Measurements from ENCODE around the gene NT5E.

The NT5E gene

DNA sequence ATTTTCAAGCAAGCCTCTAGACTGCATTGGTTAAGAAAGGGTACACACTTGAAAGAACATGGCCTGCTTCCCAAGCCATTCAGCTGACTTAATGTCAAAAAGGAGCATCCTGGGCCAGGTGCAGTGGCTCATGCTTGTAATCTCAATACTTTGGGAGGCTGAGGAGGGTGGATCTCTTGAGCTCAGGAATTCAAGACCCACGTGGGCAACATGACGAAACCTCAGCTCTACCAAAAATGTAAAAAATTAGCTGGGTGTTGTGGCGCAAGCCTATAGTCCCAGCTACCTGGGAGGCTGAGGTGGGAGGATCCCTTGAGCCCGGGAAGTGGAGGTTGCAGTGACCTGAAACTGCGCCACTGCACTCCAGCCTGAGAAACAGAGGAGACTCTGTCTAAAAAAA lies 26.9 kb upstream of the NT5E start:
- no peak for FAIRE-seq

DNA sequence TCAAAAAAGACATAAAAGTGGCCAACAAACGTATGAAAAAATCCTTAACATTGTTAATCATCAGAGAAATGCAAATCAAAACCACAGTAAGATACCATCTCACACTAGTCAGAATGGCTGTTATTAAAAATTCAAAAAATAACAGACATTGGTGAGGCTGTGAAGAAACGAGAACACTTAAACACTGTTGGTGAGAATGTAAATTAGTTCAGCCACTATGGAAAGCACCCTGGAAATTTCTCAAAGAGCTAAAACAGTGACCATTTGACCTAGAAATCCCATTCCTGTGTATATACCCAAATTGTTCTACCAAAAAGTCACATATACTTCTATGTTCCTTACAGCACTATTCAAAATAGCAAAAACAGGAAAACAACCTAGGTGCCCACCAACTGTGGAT lies 24.9 kb upstream of the NT5E start:
- no peak for FAIRE-seq

DNA sequence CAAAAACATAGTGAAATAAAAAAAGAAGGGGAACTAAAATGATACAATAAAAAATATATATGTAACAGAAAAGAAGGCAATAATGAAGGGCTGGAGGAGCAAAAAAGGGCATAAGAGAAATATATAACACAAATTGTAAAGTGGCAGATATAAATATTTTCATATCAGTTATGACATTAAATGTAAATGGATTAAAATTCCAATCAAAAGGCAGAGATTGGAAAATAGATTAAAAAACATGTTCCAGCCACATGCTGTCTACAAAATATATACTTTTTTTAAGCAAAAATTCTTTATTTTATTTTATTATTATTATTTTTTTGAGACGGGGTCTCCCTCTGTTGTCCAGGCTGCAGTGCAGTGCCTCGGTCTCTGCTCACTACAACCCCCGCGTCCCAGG lies 23.9 kb upstream of the NT5E start:
- no peak for FAIRE-seq

DNA sequence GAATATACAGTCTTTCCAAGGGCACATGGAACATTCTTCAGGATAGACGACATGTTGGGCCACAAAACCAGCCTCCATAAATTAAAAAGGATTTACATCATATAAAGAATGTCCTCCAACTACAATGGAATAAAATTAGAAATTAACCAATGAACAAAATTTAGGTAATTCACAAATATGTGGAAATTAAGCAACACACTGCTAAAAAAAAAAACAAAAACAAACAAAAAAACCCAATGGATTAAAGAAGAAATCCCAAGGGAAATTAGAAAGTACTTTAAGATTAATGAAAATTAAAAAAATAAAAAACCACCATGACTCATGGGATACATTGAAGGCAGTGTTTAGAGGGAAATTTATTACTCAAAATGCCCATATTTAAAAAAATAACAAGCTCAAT lies 21.4 kb upstream of the NT5E start:
- peak; percentile 83 for FAIRE-seq

DNA sequence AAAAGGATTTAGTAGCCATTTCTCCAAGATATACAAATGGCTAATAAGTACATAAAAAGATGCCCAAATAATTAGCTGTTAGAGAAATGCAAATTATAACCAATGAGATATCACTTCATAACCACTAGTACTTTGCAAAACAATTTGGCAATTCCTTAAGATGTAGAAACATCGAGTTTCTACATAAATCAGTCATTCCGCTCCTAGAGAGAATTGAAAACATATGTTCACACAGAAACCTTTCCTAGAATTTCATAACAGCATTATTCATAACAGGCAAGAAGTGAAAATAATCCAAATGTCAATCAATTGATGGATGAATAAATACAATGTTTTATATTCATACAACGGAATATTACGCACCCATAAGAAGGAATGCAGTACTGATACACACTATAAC lies 20.5 kb upstream of the NT5E start:
- no peak for FAIRE-seq

DNA sequence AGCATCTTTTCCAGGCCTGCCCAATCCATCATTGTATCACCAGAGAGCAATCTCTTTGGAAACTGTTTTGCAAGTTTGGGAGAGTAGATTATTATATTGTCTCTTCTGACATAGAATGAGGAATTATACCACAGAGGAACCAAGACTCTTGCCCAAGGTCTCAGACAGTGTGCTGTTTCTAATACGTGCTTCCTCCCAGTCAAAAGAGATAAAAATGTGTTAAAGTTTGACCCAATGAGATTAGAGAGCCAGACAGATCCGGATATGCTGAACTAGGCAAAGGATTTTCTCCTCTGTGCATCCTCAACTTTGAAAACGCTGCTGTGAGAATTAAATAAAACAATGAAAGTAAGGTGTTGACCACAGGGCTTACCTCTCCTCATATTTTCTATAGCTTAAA lies 18.6 kb upstream of the NT5E start:
- FAIRE-seq, result no peak

DNA sequence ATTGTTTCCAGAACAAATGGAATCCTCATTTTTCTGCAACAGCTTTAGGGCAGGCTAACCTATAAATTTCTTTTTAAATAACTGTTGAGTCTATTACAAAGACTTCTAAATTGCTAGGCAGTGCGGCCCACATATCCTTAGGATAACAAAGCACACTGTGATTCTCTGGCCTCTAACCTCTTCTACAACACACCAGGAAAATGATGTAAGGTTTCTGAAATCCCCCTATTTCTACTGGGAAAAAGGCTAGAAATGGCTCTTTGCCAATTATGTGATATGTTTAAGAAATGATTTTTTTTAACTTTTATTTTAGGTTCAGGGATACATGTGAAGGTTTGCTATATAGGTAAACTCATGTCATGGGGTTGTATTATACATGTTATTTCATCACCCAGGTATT lies 17.3 kb upstream of the NT5E start:
- no peak for FAIRE-seq

DNA sequence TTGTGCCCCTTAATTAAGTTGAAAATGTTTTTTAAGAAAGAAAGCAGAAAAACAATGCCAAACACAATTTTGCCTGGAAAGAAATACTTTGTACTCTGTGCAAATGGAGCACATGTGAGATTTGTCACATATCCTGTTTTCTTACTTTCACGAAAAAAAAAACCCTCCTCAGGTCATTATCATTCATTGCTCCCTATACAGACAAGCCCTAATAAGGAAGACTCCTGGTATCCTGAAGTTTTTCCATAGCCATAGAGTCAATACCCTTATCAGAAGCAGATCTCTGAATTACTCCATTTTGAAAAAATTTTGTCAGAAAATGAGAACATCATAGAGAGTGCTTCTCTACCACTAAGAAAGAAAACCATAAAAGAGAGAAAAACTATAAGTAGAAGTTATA lies 14.0 kb upstream of the NT5E start:
- no peak for FAIRE-seq

DNA sequence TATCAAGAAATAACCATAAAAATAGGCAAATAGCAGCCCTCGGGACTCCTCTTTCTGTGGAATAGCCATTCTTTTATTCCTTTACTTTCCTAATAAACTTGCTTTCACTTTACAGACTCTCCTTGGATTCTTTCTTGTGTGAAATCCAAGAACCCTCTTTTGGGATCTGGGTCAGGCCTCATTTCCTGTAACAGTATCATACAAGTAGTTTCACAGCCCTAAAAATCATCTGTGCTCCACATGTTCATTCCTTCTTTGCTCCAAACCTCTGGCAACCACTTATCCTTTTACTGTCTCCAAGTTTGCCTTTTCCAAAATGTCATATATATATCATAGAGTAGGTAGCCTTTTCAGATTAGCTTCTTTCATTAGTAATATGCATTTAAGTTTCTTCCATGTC lies 13.5 kb upstream of the NT5E start:
- peak; percentile 95 for FAIRE-seq

DNA sequence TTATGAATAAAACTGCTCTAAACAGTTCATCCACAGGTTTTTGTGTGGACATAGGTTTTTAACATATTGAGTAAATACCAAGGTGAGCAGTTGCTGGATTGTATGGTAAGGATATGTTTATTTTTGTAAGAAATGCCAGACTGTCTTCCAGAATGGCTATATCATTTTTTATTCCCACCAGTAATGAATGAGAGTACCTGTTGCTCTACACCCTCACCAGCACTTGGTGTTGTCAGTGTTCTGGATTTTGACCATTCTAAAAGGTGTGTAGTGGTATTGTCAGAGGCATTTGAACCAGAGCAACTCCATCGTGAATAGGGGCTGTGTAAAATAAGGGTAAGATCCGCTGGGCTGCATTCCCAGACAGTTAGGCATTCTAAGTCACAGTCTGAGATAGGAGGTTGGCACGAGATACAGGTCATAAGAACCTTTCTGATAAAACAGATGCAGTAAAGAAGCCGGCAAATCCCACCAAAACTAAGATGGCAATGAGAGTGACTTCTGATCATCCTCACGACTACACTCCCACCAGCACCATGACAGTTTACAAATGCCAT lies 12.9 kb upstream of the NT5E start:
- no peak for FAIRE-seq

DNA sequence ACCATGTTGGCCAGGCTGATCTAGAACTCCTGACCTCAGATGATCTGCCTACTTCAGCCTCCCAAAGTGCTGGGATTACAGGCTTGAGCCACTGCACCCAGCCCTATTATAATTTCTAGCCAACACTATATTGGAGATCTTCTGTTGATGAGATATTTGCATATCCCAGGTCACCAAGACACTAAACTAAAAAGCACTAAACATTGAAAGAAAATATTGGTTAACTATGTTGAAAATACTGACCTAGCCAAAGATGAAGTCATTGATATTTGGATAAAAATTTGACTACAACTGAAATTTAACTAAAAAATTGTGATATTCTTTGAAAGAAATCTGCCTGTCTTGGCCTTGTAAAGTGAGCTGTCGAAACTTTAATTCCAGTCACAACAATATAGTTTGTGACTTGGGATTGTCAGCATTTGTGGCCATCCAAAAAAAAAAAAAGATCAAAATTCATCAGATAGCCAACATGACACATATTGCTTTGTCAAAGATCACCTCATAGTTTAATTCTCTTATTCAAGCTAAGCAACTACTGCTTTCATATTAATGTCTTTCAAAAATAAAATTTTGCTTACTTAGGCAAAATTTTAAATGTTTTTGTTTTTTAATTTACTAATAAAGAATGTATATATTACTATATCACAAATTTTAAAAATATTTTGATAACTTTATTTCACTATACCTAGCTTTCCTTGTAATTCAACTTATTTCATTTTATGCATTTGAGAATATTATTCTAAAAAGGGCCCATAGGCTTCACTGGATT lies 6.3 kb upstream of the NT5E start:
- peak; percentile 74 for FAIRE-seq

DNA sequence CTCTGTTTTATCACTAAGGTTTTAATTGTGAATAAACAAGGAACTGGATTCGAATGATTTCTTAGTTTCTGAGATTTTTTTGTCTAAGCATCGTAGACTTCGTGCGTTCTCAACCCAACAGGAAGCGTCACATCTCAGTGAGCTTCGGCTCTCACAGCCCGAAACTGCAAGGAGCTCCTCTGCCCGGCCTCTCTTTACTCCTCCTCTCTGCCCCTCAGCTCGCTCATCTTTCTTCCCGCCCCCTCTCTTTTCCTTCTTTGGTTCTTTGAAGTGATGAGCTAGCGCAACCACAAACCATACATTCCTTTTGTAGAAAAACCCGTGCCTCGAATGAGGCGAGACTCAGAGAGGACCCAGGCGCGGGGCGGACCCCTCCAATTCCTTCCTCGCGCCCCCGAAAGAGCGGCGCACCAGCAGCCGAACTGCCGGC lies 480 bp upstream of the NT5E start:
- no peak for FAIRE-seq

DNA sequence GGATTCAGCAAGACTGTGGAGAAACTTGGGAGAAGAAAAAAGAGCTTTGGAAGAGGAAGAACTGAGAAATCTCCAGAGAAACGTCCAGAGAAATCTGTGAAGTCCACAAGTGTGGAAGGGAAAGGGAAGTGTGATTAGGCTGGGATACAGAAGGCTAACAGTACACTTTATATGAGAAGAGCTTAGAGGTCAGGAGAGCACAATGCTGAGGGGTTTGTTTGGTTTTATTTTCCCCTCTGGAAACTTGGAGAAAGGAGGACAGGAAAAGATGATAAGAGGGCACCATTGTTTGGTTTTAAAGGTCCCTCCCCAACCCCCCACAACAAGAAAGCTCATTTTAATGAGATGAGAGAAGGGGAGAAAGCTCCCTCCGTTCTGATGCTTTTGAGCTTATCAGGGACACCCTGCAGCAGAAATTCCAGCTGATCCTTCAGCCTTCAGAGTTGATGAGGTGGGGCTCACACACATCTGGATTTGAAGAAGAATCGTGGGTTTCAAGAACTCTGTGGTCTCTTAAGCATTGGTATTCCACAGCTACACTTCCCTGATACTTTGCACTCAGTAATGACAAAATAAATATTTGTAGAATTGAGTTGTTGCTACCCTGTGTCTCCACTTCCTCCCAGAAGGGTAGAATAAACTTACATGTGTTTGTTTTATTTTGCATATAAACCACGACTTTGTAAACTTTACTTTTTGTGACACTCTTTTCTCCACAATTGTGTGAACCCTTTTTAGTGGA lies 1.9 kb downstream of the NT5E start:
- no peak for FAIRE-seq

DNA sequence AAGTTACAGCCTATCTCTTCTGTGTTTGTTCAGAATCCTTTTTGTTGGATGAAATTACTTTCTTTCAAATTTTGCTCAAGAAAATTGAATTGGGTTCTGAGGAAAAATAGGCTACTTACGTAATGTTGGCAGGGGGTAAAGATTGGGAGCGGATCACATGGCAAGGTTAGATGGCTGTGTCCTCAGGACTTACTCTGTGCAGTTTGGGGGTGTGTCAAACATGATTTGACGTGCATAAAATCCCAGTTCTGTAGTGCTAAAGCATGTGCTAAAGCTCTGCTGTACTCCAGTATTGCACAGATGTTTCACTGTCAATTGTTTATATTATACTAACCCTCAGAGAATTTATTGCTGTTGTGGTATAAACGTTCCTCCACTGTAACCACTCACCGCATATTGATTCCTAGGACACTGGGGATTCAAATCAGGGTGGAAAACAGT lies 2.6 kb downstream of the NT5E start:
- FAIRE-seq, result no peak

DNA sequence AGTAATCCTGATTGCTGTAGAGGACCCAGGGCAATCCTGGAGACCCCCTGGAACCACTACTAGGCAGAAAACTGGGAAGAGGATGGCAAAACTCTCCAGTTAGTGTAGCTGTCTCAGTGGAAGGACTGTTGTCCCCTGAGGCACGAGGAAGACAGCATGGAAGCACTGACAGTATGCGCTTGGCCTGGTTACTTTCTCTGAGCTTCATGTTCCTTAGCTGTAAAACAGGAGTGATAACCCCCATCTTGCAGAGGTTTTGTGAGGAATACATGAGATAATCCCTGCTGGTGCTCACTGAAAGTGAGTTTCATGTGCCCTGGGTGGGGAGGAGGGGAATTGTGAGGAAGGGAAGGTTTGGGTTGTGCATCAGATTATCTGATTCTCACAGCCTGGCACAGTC lies 3.2 kb downstream of the NT5E start:
- no peak for FAIRE-seq

DNA sequence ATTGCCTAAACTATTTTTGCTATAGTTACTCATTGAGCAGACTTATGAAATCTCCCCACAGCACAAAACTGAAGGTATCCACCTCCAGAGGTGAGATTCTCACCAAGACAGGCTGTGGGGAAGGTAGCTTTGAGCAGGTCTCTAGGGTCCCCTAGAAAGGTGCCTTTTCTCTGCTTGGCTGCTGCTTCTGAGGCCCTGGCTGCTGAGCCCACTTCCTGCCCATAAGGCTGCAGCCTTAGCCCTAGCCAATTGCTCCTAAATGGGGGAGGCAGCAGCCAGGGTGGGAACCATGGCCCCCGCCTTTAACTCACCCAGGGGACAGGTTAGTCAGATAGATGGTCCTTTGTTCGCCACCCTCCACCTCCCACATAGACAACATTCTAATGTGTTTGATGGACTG lies 3.6 kb downstream of the NT5E start:
- FAIRE-seq, result no peak

DNA sequence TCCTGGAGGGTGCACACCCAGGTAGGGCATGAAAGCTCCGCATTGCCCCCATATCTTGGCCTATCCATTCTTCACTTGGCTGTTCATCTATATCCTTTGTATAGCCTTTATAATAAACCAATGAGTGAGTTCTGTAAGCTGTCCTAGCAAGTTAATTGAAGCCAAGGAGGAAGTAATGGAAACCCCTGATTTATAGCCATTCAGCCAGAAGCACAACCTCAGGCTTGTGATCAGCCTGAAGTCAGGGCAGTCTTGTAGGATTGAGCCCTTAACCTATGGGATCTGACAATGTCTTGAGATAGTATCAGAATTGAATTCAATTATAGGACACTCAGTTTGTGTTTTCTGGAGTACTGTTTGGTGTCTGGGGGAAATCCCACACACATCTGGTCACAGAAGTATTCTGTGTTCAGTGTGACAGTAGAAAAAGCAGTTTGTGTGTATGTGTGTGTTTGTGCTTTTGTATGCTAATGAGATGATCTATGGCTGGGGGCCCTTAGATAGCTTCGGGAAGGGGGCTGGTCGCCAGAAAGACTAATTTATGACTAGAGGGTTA lies 5.7 kb downstream of the NT5E start:
- FAIRE-seq, result no peak

DNA sequence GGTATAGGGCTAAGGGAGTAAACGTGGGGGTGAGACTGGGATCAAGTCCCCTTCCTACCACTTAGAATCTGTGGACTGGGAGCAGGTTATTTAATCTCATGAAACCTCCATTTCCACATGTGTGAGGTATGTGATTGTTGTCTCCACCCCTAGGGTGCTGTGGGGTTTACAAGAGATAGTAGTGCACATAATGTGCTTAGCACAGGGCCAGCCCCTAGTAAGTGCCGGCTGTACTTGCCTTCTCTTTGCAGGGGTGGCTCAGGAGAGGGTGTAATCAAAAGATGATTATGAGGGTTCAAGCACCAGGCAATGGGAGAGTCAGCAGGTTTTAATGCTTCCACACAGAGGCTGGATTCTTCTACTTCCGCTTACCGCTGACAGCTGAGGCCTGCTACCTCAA lies 6.9 kb downstream of the NT5E start:
- FAIRE-seq, result no peak

DNA sequence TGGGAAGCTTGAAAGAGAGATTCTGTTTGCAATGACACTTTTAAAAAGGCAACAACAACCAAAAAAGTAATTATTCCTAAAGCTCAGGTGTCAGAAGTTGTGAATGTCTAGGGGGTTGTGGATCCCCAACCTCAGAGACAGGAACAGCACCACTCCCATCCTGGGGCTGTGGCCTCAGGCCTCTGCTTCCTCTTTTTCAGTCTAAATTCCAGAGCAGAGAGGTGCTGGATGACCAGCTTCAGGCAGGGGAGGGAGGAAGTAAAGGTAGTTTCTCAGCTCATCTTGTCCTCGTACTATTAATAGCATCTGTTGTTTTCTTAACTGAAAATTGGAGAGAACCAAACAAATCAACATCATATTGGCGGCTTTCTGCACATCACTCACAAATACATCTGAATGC lies 8.3 kb downstream of the NT5E start:
- FAIRE-seq, result no peak

DNA sequence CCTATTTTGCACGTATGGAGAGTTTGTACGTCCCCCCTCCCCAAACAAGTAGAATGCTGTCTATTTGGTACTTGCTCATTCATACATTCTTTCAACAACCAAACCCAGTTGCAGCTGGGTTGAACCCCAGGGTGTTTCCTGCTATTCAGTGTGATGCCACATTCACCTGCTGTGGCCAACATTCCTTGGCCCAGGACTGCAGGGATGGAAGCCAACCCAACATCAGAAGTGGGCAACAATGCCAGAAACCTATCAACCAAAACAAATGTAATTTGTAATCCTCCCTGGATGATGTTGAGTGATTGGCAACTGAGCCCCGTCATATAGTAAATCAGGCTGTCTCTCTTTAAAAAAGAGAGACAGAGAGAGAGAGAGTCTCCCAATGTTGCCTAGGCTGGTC lies 8.9 kb downstream of the NT5E start:
- FAIRE-seq, result no peak

DNA sequence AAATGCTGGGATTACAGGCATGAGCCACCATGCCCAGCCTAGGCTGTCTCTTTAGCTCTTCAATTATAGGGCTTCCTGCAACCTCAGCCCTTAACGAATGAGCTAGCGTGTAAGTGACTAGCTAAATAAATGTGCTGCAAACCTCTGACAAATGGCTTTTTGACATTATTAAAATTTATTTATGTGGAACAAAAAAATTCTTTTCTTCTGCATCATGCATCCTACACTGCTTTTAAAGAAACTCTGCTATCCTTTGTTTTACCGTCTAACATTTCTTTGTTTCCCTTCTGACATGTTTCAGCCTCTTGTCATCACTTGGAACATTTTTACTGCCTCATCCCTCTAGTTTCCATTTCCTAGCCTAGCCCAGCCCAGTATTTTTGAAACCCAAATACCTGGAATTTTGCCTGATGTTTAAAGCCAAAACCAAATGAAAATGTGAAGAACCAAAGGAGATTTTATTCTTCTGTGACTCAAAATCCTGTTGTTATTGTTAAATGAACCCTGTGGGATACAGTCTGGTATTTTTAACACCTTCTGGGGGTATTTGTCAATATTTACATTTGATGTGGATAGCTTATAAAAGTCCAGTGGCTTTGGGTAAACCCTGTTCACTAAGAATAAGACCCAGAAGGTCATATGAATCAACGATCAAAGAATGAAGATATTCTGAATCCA lies 9.5 kb downstream of the NT5E start:
- FAIRE-seq, result peak; percentile 50

DNA sequence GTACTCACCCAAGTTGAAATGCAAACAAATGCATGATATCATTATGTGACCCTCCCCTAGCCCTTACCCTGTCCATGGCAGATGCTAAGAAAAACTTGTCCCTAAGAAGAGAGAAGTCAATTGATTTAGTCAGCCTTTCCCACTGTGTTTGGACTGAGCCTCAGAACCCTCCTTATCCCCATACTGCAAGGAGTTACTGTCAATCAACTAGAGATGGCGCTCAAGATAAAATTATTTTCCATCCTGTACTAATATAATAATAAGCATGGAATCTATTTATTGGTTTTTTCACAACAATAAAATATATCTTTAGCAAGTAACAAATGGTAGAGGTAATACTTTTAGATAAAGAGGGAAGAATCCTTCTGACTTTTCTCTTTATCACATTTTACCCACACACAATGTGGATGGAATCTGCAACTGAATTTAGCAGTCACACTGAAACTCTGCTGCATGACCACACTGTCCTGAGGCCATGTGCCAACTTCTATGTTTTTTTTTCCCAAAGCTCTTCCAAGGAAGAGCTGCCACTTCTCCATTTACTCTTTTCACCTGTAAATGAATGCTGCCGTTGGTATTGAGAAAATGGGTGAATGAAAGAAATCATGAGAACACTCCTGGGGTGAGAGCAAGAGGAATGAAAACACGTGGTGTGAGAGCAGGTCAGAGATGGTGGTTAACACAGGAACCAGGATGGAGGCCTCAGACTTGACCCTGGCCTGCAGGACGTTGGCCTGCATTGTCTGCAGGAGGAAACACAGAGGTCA lies 10.5 kb downstream of the NT5E start:
- FAIRE-seq, result no peak

All from endometrium (tissue), 2 donors.